Astrocyte of the spinal cord (primary cell): ENCODE measurements around the gene MAPK13.
A peak's percentile ranks its signal among the peaks of the same experiment; 100 is the strongest.

Experiments used
- DNase-seq: peaks from one replicate; pipeline ENCODE4 v3.0.0; 2011; ENCODE audit warnings: low read depth, low spot score
- H3K4me3 ChIP-seq: 2 replicates; pipeline ENCODE4 v1.5.1; 2011; ENCODE audit warnings: low read depth, mild to moderate bottlenecking, low read length, moderate library complexity
- CTCF ChIP-seq: IDR thresholded peaks from 2 replicates; pipeline ENCODE4 v1.5.1; 2012; ENCODE audit warnings: low read depth, mild to moderate bottlenecking, low read length, inconsistent platforms
- in situ Hi-C: cut with HindIII; loops from 2 replicates; pipeline ENCODE4 v1.10.0; 2017; ENCODE audit warnings: low sequenced_read_pairs

MAPK13 gene

GRCh38 chr6:36136551-36136950 is 6.2 kb downstream of the MAPK13 start:
- TF ChIP-seq CTCF, result no peak
- no peak overlapping the region for H3K4me3 ChIP-seq
- in situ Hi-C loops, result no loop called here
- no peak for DNase-seq

- no peak for DNase-seq
- in situ Hi-C loops, result no loop called here
- TF ChIP-seq CTCF, result no peak
- no peak overlapping the region for H3K4me3 ChIP-seq
These were observed 8.4 kb downstream of the MAPK13 start for GRCh38 chr6:36138667-36139066.

- TF ChIP-seq CTCF, result peak; percentile 20
- DNase-seq, result no peak
- in situ Hi-C loops, result no loop called here
- no peak overlapping the region for H3K4me3 ChIP-seq
These were observed 9.1 kb downstream of the MAPK13 start for GRCh38 chr6:36139431-36139830.

- TF ChIP-seq CTCF, result no peak
- no peak for DNase-seq
- no peak overlapping the region for H3K4me3 ChIP-seq
- in situ Hi-C loops, result no loop called here
These were observed 9.8 kb downstream of the MAPK13 start for GRCh38 chr6:36139991-36140710.

GRCh38 chr6:36141091-36141490 is 10.8 kb downstream of the MAPK13 start:
- DNase-seq, result no peak
- in situ Hi-C loops, result no loop called here
- no peak for TF ChIP-seq CTCF
- no peak overlapping the region for H3K4me3 ChIP-seq

- DNase-seq, result no peak
- in situ Hi-C loops, result no loop called here
- no peak for TF ChIP-seq CTCF
- H3K4me3 ChIP-seq, result no peak overlapping the region
These were observed 11.6 kb downstream of the MAPK13 start for GRCh38 chr6:36141961-36142360.
